Mesenteric fat pad (tissue), 1 donor: Measurements from ENCODE around the gene ZCCHC2. TPM values are rescaled to one million over a fixed set of nuclear protein-coding genes. Genes with fewer than 3 reads are reported as not detected.

Source experiments
- DNase-seq: peaks from one replicate; pipeline ENCODE4 v3.0.0-alpha.2; 2020; ENCODE audit warnings: low spot score
- total RNA-seq: library from RNA; stranded (reverse); fragmentation: NEBNext Ultra II Directional; extraction: Animal tissue kit (Norgen Biotek cat#: 25700); gene quantifications from one replicate; pipeline ENCODE4 v1.2.1, GENCODE V29; 2021
- donor health status: DM: yes; HTN: yes; CAD: no.

ZCCHC2 gene
- total RNA-seq, 1 donor from 2014 or later = 38.3 TPM

DNA sequence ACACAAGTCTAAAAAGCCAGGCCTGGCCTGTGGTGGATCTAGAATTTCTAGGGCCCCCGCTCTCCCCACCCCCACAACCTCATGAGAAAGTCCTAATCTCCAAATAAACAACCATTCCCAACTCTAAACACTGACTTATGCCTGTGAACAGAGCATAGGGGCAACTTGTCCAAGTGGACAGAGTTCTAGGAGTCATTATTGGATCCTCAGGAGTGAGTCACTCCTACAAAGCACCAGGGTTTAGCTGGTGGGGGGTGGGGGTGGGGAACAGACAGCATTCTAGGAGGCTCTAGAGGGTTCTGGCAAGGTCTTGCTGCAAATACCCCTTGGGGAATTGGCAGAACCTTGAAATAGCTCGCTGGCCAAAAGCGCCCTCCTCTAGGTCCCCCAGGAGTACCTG lies 83.3 kb downstream of the ZCCHC2 start:
- DNase-seq = no peak

DNA sequence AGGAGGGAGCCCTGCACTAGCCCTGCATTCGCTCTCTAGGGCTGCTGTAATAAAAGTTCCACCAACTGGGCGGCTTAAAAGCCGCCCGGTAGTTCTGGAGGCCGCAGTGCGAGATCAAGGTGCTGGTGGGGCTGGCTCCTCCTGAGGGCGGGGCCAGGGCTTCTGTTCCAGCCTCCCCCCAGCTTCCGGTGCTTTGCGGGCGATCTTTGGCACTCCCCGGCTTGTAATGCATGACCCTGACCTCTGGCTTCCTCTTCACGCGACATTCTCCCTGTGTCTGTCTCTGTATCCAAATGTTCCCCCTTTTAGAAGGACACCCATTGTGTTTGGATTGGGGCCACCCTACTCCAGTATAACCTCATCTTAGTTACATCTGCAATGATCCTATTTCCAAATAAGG lies 84.5 kb downstream of the ZCCHC2 start:
- DNase-seq = no peak

DNA sequence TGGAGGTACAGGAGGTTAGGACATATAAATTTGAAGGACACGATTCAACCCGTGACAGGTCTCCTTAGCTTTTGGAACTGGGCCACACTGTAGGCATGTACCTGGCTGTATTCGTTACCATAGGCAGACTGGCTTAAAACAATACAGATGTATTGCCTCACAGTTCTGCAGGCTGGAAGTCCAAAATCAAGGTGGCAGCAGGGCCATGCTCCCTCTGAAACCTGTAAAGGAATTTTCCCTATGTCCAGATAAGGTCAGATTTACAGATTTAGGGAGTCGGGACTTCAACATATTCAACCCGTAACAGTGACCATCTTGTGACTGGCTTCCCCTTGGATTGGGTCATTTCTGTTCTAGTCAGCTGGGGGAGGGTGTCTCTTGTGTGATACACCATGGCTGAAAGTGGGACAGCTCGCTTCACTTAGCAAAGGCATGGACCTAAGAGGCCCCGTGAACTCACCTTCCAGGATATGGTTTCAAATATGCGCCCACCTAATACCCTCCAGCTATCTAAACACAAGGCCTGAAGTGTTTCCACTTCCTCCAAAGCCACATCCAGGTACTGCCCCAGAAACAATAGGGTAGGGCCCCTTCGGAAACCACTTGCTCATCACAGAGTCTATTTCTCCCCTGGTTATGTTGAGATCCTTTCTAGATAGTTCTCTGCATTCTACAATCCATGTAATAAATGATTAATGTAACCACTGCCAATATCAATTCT lies 85.0 kb downstream of the ZCCHC2 start:
- no peak for DNase-seq

DNA sequence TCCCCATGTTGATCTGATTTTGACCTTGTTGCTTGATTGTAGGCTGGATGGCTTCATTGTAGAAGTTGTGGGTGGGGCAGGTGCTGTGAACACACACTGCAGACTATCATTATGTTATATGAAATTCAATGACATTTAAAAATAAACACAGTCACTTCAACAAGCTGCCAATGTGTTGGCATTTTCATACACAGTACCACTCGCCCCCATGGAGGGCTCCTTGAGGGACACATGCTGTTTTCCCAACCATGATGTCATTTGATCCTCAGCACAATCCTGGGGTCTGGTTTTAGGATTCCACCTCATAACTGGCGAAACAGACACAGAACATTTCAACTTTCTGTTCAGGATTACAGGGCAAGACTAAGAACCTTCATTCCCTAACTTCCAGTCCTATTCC lies 86.9 kb downstream of the ZCCHC2 start:
- no peak for DNase-seq

DNA sequence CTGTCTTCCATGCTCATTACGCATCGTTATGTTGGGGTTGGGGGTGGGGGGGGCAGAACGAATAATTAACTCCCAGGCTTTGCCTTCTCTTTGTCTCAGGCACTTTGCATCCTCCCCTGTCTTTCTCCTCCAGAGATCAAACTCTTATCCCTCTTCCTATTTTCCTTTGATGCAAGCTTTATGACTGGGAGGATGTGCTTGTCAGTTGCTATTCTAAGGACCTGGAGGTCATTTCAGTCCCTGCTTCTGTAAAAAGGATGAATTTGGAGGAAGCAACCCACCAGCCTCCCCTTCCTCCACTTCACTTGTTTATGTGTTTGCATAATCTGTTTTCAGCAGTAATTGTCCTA lies 87.5 kb downstream of the ZCCHC2 start:
- no peak for DNase-seq

DNA sequence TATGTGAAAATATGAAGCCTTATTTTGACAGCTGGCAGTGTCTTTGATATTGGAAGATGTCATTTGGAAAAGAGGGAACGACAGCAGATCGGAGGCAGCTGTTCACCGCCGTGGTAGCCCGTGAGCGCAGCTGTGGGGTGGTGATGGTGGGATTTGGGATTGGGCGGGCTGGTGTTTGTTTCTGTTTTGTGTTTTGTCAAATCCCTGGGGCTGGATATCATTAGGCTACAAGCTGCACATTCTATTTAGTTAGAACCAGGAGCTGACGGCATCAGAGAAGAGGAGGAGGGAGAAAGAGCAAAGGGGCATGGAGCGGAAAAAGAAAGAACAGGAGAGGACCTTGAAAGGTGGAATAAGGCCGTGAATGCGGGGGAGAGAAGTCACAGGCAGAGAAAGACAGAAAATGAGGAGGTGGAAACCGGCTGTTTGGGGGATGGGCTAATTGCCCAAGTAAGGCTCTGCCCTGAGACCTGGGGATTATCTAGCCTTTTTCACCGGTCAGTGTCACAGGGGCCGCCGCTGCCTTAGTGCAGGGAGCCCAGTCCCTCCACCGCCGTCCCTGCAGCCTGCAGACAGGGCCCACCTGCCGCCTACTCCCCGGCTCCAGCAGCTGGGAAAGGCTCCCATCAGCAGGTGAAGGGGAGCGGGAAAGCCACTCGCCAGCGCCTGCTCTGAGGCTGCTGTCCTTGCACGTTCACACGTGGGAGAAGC lies 88.0 kb downstream of the ZCCHC2 start:
- DNase-seq = no peak

DNA sequence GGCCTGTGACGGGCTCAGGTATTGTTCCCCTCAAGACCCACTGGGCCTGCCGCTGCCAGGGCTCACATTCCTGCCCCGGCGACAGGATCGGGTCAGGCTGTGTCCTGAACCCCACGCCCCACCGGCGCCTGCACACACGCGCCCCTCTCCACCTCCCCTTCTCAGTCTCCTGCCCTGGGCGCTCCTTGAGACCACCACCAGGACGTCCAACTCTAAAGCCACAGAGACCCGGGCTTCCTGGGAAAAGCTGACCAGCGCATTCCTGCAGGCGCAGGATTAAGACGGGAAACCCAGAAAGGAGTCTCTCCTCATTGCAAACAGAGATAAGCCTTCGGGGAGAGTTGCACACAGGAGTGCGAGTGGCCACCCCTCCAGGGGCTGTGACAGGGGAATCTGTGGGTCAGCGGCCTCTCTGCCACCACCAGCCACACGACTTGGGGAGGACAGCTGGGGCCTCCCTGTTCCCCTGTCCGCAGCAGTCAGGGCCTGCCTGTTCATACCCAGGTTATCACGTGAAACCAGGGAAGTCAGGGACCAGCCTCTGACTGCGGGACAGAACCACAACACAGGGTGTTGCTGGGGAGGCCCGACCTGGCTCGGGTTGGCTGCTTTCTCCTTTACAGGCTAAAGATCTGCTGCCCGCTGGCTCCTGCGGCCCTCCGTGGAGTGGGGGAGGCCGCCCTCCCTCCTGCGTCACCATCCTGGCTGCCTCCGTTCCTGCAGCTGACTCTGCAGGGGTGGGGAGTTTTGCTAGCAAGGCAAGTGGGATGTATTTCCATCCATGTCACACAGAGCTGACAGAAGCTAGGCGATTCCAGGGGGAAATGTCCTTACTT lies 88.8 kb downstream of the ZCCHC2 start:
- no peak for DNase-seq

DNA sequence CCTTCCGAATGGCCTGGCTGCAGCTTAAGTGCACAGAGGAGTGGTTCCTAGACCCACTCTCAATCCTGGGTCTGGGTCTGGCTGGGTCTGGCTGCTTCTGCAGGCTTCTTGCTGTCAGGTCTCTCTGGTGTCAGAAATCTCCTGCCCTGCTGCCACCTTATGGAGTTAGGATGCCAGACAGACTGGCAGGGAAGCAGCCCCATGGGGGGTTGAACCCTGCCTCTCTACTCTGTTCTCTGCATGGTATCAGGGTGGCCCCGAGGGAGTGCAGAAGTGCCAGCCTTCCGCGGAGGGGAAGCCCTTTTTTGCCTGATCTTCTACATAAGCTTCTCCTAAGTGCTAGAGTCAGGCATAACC lies 89.4 kb downstream of the ZCCHC2 start:
- no peak for DNase-seq

DNA sequence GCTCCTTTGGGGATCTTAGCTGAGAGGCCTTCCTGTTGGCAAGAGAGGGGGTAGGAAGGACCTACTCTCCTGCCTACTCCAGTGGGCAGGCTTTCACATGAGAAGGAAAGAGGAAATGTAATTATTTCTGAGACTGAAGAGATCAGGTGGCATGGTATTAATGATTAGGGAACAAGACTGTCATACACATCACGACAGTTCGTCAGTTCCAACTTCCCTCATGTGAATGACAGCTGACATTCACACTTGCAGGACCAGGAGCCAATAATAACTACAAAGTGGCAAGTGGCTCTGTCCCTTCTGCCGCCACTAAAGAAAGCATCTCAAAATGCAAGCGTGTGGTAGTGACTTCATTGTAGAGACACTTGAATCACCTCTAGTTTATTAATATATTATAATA lies 90.0 kb downstream of the ZCCHC2 start:
- no peak for DNase-seq

DNA sequence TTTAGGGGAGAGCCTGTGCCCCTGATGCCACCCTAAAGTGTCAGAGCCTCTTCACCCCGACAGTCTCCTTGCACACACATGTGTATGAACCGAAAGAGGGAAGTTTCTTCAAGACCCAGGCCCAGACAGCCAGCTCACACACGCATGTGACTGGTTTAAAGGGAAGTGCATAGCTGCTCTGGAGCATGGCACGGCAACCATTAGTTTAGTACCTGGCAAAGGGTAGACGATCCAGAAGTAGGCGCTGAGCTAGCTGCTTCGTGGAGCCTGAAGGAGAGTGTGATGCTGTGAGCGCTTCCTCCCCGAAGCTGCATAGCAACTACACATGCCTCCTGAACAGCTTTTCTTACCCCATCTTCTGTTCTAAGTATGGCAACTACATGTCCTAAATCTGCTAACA lies 91.7 kb downstream of the ZCCHC2 start:
- no peak for DNase-seq

DNA sequence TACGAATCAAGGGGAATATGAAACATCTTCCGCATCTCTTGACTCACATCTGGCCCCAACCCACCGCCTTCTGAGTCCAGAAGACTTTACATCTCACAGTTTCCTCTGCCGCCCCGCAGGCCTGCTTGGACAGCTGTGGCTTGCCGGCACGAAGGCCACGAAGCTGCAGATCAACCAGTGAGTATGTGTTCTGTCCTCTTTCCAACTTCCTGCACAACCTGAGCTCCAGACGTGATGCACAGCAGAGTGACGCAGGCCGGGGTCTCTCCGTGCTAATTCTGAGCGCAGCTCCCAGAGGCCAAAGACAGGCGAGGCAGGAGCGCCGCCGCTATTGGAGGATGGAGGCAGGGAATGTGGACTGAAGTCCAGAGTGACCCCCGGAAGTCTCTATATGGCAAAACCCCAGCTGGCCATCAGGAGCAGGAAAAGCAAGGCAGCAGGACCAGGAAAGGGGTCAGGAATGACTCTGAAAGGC lies 93.5 kb downstream of the ZCCHC2 start:
- no peak for DNase-seq

DNA sequence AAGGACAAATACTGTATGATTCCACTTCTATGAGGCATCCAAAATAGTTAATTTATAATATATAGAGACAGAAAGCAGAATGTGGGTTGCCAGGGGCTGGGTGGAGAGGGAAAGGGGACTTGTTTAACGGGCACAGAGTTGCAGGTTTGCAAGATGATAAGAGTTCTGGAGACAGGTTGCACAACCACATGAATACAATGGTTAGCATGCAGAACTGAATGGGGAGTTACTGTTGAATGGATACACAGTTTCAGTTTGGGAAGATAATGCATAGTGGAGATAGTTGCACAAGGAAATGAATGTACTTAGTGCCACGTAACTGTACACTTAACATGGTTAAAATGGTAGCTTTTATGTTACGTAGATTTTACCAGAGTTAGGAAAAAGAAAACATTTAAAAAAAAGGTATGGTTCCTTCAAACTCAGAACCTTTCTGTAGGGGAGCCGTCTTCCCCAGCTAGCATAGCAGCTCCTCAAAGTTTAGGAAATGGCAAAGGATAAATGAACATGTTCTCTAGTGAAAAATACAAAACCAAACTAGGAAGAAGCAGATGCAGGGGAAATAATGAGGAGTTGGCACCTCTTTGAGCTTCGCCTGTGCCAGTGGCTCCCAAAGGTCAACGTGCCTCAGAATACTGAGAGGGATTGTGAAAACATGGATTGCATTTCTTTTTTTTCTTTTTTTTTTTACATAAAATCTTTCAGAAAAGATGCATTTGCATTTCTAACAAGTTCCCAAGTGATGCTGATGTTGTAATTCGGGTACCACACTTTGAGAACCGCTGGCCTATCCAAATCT lies 95.2 kb downstream of the ZCCHC2 start:
- DNase-seq = no peak

DNA sequence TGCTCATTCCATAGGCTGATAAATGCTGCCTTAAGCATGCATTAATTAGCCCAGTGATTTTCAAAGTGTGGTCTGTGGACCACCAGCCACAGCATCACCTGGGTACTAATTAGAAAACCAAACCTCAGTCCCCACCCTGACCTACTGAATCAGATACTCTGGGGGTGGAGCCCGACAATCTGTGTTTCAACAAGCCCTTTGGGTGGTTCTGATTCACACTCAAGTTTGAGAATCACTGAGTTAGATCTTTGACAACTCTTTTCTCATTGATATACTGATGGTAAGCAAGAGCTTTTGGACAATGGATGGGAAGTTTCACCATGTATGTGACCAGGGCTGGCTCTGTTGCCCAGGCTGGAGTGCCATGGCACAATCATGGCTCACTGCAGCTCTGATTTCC lies 95.9 kb downstream of the ZCCHC2 start:
- no peak for DNase-seq

DNA sequence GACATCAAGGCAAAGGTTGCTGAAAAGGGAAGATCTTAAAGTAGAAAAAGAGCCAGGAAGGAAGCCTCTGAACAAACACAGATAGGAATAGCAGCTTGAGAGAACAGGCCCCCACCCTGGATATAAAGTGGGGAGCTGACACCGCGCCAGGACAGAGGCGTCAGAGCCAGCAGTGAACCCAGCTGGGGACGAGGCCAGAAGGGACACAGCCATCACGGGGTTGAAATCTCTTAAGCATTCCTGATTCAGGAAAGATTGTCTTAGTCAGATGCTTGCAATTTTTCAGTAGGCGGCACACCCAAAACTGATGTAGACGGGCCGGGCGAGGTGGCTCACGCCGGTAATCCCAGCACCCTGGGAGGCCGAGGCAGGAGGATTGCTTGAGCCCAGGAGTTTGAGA lies 98.7 kb downstream of the ZCCHC2 start:
- DNase-seq = no peak

DNA sequence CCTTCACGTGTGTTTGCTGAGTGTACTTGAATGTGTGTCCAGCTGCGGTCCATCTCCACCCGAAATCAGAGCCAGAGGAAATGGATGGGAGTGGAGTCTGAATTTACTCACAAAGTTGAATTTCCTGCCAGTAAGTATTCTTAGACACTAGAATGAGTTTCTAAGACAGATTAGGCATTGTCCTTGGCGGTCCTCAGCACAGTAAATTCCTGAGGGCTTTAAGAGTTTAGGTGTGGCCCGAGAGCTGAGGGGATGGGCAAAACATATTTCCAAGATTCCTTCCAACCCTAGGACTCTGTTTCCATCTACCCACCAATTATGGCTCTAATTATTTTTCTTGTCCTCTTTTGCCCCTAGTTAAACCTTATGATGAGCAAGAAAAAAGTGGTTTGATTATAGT lies 102.2 kb downstream of the ZCCHC2 start:
- no peak for DNase-seq

Other genes with a start within 250 kb of the ZCCHC2 start
- gene TNFRSF11A, start 197.7 kb upstream of the ZCCHC2 start, total RNA-seq = 17.1 TPM
- 7.0 TPM for gene PHLPP1, start 192.5 kb downstream of the ZCCHC2 start, total RNA-seq